PC-3 (cell line): ENCODE results near the gene DNAJC25. TPM values are rescaled to one million over a fixed set of nuclear protein-coding genes. Genes with fewer than 3 reads are reported as not detected.

Experiments
- ATAC-seq: fragments of 200-7000 bp; cut with Tn5 transposase; 2 replicates; pipeline ENCODE4 v1.9.1; 2020; ENCODE audit warnings: mild to moderate bottlenecking, moderate library complexity
- BruUV-seq: library from RNA; stranded (reverse); fragments of 400-500 nt; replicated peaks from 2 replicates; lab custom pipeline; 2021; lab: Mats Ljungman, UMichigan
- CTCF ChIA-PET: fragments of 300-600 bp; sonication (Branson Sonifier 250); formaldehyde crosslinking; loops from one replicate; lab custom pipeline; 2022; ENCODE audit warnings: antibody characterized with exemption; lab: Charles Lee
- POLR2A ChIA-PET: fragments of 300-600 bp; sonication (Branson Sonifier 250); formaldehyde crosslinking; loops from one replicate; lab custom pipeline; 2022; ENCODE audit warnings: antibody characterized with exemption; ENCODE audit not compliant: unreplicated experiment; lab: Charles Lee
- DNase-seq: peaks from one replicate; pipeline ENCODE4 v3.0.0-alpha.2; 2015
- H2AFZ ChIP-seq: fragments of 300-600 bp; sonication (generic); 2 replicates; pipeline ENCODE4 v1.6.0; 2016; ENCODE audit warnings: antibody characterized with exemption, low read length
- H3F3A ChIP-seq: fragments of 300-600 bp; sonication (generic); one replicate; pipeline ENCODE4 v1.6.0; 2017; ENCODE audit warnings: antibody characterized with exemption, low read length, control low read depth, mild to moderate bottlenecking; ENCODE audit not compliant: unreplicated experiment
- H3K27ac ChIP-seq: fragments of 300-600 bp; sonication (generic); 2 replicates; pipeline ENCODE4 v1.5.1; 2016; ENCODE audit warnings: mild to moderate bottlenecking, low read length
- H3K27me3 ChIP-seq: fragments of 300-600 bp; sonication (generic); 2 replicates; pipeline ENCODE4 v1.6.1; 2016; ENCODE audit warnings: low read length, mixed read lengths
- H3K36me3 ChIP-seq: fragments of 300-600 bp; sonication (generic); 2 replicates; pipeline ENCODE4 v1.6.1; 2016; ENCODE audit warnings: low read depth, mixed run types, low read length, mixed read lengths
- H3K4me1 ChIP-seq: fragments of 300-600 bp; sonication (generic); 2 replicates; pipeline ENCODE4 v1.5.1; 2016; ENCODE audit warnings: low read length; ENCODE audit not compliant: insufficient read depth
- H3K4me2 ChIP-seq: fragments of 300-600 bp; sonication (generic); 2 replicates; pipeline ENCODE4 v1.6.0; 2016; ENCODE audit warnings: low read length
- H3K4me3 ChIP-seq: fragments of 300-600 bp; sonication (generic); 2 replicates; pipeline ENCODE4 v1.5.1; 2016; ENCODE audit warnings: mild to moderate bottlenecking, low read length, mixed read lengths
- H3K79me2 ChIP-seq: fragments of 300-600 bp; sonication (generic); 2 replicates; pipeline ENCODE4 v1.6.1; 2017; ENCODE audit warnings: low read length, mixed read lengths
- H3K9ac ChIP-seq: fragments of 300-600 bp; sonication (generic); 2 replicates; pipeline ENCODE4 v1.6.0; 2016; ENCODE audit warnings: mild to moderate bottlenecking, low read length
- H3K9me2 ChIP-seq: fragments of 300-600 bp; sonication (generic); replicated peaks from 2 replicates; pipeline ENCODE4 v1.6.1; 2016; ENCODE audit warnings: mixed run types, low read length, mixed read lengths
- H3K9me3 ChIP-seq: fragments of 300-600 bp; sonication (generic); 2 replicates; pipeline ENCODE4 v1.6.1; 2016; ENCODE audit warnings: low read length, mixed read lengths
- H4K20me1 ChIP-seq: fragments of 300-600 bp; sonication (generic); 2 replicates; pipeline ENCODE4 v1.6.1; 2016; ENCODE audit warnings: low read length, mixed read lengths
- CTCF ChIP-seq: fragments of 300-600 bp; sonication (generic); conservative IDR thresholded peaks from 2 replicates; pipeline ENCODE4 v1.5.1; 2017; ENCODE audit warnings: antibody characterized with exemption, low read depth, mild to moderate bottlenecking, low read length
- EZH2 ChIP-seq: fragments of 300-600 bp; sonication (generic); IDR thresholded peaks from one replicate; pipeline ENCODE4 v1.6.1; 2017; ENCODE audit warnings: antibody characterized with exemption, mild to moderate bottlenecking, low read length; ENCODE audit not compliant: unreplicated experiment
- EZH2phosphoT487 ChIP-seq: fragments of 300-600 bp; sonication (generic); IDR thresholded peaks from 2 replicates; pipeline ENCODE4 v1.6.1; 2018; ENCODE audit warnings: mild to moderate bottlenecking, antibody characterized with exemption, low read length, borderline replicate concordance
- intact Hi-C: fragments of 100-400 bp; cut with micrococcal nuclease; formaldehyde crosslinking; loops from 2 replicates; pipeline ENCODE4 v1.9.0; 2023
- total RNA-seq: library from RNA; depleted of rRNA; stranded (reverse); fragments of >200 nt; gene quantifications from 2 replicates; pipeline ENCODE4 v1.2.3, GENCODE V29; 2014

DNAJC25 gene
- total RNA-seq, 1 experiment from 2014 or later = 5.9 TPM

GRCh38 chr9:111621895-111622480 is 9.1 kb upstream of the DNAJC25 start:
- no peaks in the 10 kb centered on the region; the same call in 1 of the 2 replicates for H3K4me1 ChIP-seq
- no peaks in the 10 kb centered on the region for H4K20me1 ChIP-seq
- H3K79me2 ChIP-seq = no peaks in the 10 kb centered on the region
- ChIA-PET POLR2A (no interaction called here), CTCF (interaction anchor here (0.6 to 1.1 kb wide), 4 partner anchors 17 to 744 kb away, joined by 3 to 18 read pairs (median 5); partner anchors contain the start of gene PTGR1)
- intact Hi-C loops = loop anchor here (1.0 kb wide), 1 partner anchor 24 kb away; no protein-coding TSS in a partner anchor
- peak; percentile 88 for ATAC-seq
- no peaks in the 10 kb centered on the region for H3K36me3 ChIP-seq
- no peak overlapping the region for H3K9ac ChIP-seq
- H3K9me3 ChIP-seq = no peaks in the 10 kb centered on the region
- peak; percentile 52 for DNase-seq
- BruUV-seq = no TSS peak
- no peak overlapping the region for H2AFZ ChIP-seq
- H3K27me3 ChIP-seq = no peaks in the 10 kb centered on the region
- peak; percentile 72 for TF ChIP-seq CTCF
- TF ChIP-seq EZH2 = no peak
- no peak for TF ChIP-seq EZH2phosphoT487
- H3K4me2 ChIP-seq = no peak overlapping the region
- no peaks in the 10 kb centered on the region for H3F3A ChIP-seq
- no peak overlapping the region for H3K4me3 ChIP-seq
- H3K9me2 ChIP-seq = no peaks in the 10 kb centered on the region
- H3K27ac ChIP-seq = no peak overlapping the region

GRCh38 chr9:111622626-111623025 is 8.5 kb upstream of the DNAJC25 start:
- H3K4me3 ChIP-seq = no peak overlapping the region
- DNase-seq (peak; percentile 88), ATAC-seq (peak; percentile 48; the same call in 1 of the 2 replicates)
- no peak overlapping the region for H3K27ac ChIP-seq
- H3K4me2 ChIP-seq = no peak overlapping the region
- H3F3A ChIP-seq = no peaks in the 10 kb centered on the region
- ChIA-PET POLR2A (no interaction called here), CTCF (no interaction called here)
- H3K9ac ChIP-seq = no peak overlapping the region
- intact Hi-C loops = loop anchor here (1.0 kb wide), 1 partner anchor 24 kb away; no protein-coding TSS in a partner anchor
- H3K27me3 ChIP-seq = no peaks in the 10 kb centered on the region
- BruUV-seq = no TSS peak
- H4K20me1 ChIP-seq = no peaks in the 10 kb centered on the region
- H2AFZ ChIP-seq = no peak overlapping the region
- H3K4me1 ChIP-seq = no peaks in the 10 kb centered on the region; the same call in 1 of the 2 replicates
- no peaks in the 10 kb centered on the region for H3K9me2 ChIP-seq
- H3K36me3 ChIP-seq = no peaks in the 10 kb centered on the region
- no peaks in the 10 kb centered on the region for H3K9me3 ChIP-seq
- no peak for TF ChIP-seq CTCF
- TF ChIP-seq EZH2 = no peak
- no peak for TF ChIP-seq EZH2phosphoT487
- no peaks in the 10 kb centered on the region for H3K79me2 ChIP-seq
